ENCODE measurements around the gene AQR.

DNA sequence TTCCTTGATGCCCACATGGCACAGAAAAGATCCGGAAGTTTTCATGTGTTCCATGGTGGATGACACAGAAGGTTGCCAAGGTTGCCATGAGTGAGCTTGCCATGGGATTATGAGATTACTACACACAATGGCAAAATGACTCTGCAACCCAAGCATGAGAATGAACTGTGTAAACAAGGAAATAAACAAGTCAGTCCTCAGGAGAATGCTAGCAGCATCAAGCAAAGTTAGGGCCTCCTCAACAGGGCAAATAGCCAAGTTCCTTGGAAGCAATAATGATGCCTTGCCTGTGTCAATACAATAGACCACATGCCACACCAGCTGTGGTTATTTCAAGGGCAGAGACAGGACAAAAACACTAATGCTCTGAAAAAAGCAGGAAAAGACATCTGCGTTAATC lies 41.8 kb downstream of the AQR start:
- TF ChIP-seq POLR2A (IDR thresholded peaks at IDR 0.05) (no peak), CTCF (IDR thresholded peaks at IDR 0.05) (no peak)

Data from esophagus squamous epithelium (tissue), 4 donors.